H9 (cell line): ENCODE measurements around the gene ZBTB16. TPM values are rescaled to one million over a fixed set of nuclear protein-coding genes. Genes with fewer than 3 reads are reported as not detected.

Experiments used
- DNase-seq: peaks from one replicate; pipeline ENCODE4 v3.0.0-alpha.2; 2017
- H2AFZ ChIP-seq: one replicate; pipeline ENCODE4 v1.6.1; 2013; ENCODE audit warnings: mild to moderate bottlenecking, low read length, control low read depth, moderate library complexity
- H2AK5ac ChIP-seq: 2 replicates; pipeline ENCODE4 v1.6.1; 2013; ENCODE audit warnings: low read length, control low read depth, mixed read lengths; ENCODE audit not compliant: insufficient read length
- H2BK120ac ChIP-seq: one replicate; pipeline ENCODE4 v1.6.1; 2013; ENCODE audit warnings: low read depth, mild to moderate bottlenecking, low read length, control low read depth, inconsistent platforms; ENCODE audit not compliant: poor library complexity, severe bottlenecking
- H2BK12ac ChIP-seq: 2 replicates; pipeline ENCODE4 v1.6.1; 2013; ENCODE audit warnings: low read length, control low read depth, mixed read lengths, low read depth; ENCODE audit not compliant: insufficient read length
- H2BK15ac ChIP-seq: 2 replicates; pipeline ENCODE4 v1.6.1; 2013; ENCODE audit warnings: low read depth, low read length, control low read depth
- H2BK20ac ChIP-seq: one replicate; pipeline ENCODE4 v1.6.1; 2013; ENCODE audit warnings: low read depth, mild to moderate bottlenecking, low read length, control low read depth, inconsistent platforms; ENCODE audit not compliant: poor library complexity, severe bottlenecking
- H2BK5ac ChIP-seq: 2 replicates; pipeline ENCODE4 v1.6.1; 2013; ENCODE audit warnings: low read length, control low read depth, mixed read lengths; ENCODE audit not compliant: insufficient read length
- H3K14ac ChIP-seq: 2 replicates; pipeline ENCODE4 v1.6.1; 2013; ENCODE audit warnings: low read length, control low read depth; ENCODE audit not compliant: insufficient read depth
- H3K18ac ChIP-seq: 2 replicates; pipeline ENCODE4 v1.6.1; 2013; ENCODE audit warnings: low read depth, mild to moderate bottlenecking, mixed read lengths, low read length, control low read depth; ENCODE audit not compliant: insufficient read length
- H3K23ac ChIP-seq: 2 replicates; pipeline ENCODE4 v1.6.1; 2013; ENCODE audit warnings: low read length, control low read depth, mixed read lengths, low read depth; ENCODE audit not compliant: insufficient read length
- H3K23me2 ChIP-seq: 2 replicates; pipeline ENCODE4 v1.6.1; 2013; ENCODE audit warnings: low read depth, mild to moderate bottlenecking, mixed read lengths, low read length, control low read depth; ENCODE audit not compliant: insufficient read length, poor library complexity, severe bottlenecking
- H3K27ac ChIP-seq: 2 replicates; pipeline ENCODE4 v1.5.1; 2013; ENCODE audit warnings: low read length, control low read depth, mixed read lengths, low read depth; ENCODE audit not compliant: insufficient read length
- H3K27me3 ChIP-seq: 2 replicates; pipeline ENCODE4 v1.6.1; 2013; ENCODE audit warnings: low read length, control low read depth, inconsistent platforms; ENCODE audit not compliant: insufficient read depth
- H3K4ac ChIP-seq: 2 replicates; pipeline ENCODE4 v1.6.1; 2013; ENCODE audit warnings: low read depth, mild to moderate bottlenecking, control low read depth, inconsistent platforms, low read length, moderate library complexity
- H3K4me1 ChIP-seq: 2 replicates; pipeline ENCODE4 v1.6.1; 2013; ENCODE audit warnings: low read length, control low read depth, inconsistent platforms; ENCODE audit not compliant: insufficient read depth
- H3K4me2 ChIP-seq: 2 replicates; pipeline ENCODE4 v1.6.1; 2013; ENCODE audit warnings: low read length, control low read depth, mixed read lengths; ENCODE audit not compliant: insufficient read length, insufficient read depth
- H3K56ac ChIP-seq: 2 replicates; pipeline ENCODE4 v1.6.1; 2013; ENCODE audit warnings: low read depth, mild to moderate bottlenecking, mixed read lengths, low read length, control low read depth; ENCODE audit not compliant: insufficient read length
- H3K79me1 ChIP-seq: 2 replicates; pipeline ENCODE4 v1.6.1; 2013; ENCODE audit warnings: low read depth, mild to moderate bottlenecking, moderate library complexity, low read length, control low read depth, inconsistent platforms; ENCODE audit not compliant: insufficient read depth, poor library complexity, severe bottlenecking
- H3K79me2 ChIP-seq: 2 replicates; pipeline ENCODE4 v1.6.1; 2013; ENCODE audit warnings: low read length, control low read depth, inconsistent platforms; ENCODE audit not compliant: insufficient read depth
- H3K9ac ChIP-seq: 2 replicates; pipeline ENCODE4 v1.6.1; 2013; ENCODE audit warnings: low read length, control low read depth, mixed read lengths; ENCODE audit not compliant: insufficient read length; ENCODE audit errors: extremely low read depth
- H3K9me3 ChIP-seq: one replicate; pipeline ENCODE4 v1.6.1; 2013; ENCODE audit warnings: low read depth, low read length, inconsistent platforms; ENCODE audit not compliant: control insufficient read depth
- H3T11ph ChIP-seq: one replicate; pipeline ENCODE4 v1.6.1; 2013; ENCODE audit warnings: mild to moderate bottlenecking, low read length, control low read depth, inconsistent platforms
- H4K20me1 ChIP-seq: one replicate; pipeline ENCODE4 v1.6.1; 2013; ENCODE audit not compliant: control insufficient read depth, insufficient read length, insufficient read depth
- H4K5ac ChIP-seq: 2 replicates; pipeline ENCODE4 v1.6.1; 2013; ENCODE audit warnings: low read depth, mild to moderate bottlenecking, mixed read lengths, low read length, control low read depth; ENCODE audit not compliant: insufficient read length
- H4K8ac ChIP-seq: replicated peaks from 2 replicates; pipeline ENCODE4 v1.6.1; 2013; ENCODE audit warnings: low read length, control low read depth, mixed read lengths, low read depth; ENCODE audit not compliant: insufficient read length
- H4K91ac ChIP-seq: 2 replicates; pipeline ENCODE4 v1.6.1; 2013; ENCODE audit warnings: low read depth, mild to moderate bottlenecking, moderate library complexity, mixed read lengths, low read length, control low read depth; ENCODE audit not compliant: insufficient read length
- H3K27ac Mint-ChIP-seq, 3 experiments: 2 replicates in 2 of 3; 3 replicates in 1 of 3; pipeline ENCODE4 v1.8.0; 2020 to 2021; ENCODE audit warnings: mixed read lengths in 3 of 3, mild to moderate bottlenecking in 1 of 3, moderate library complexity in 1 of 3
- H3K27me3 Mint-ChIP-seq: 2 replicates; pipeline ENCODE4 v1.8.0; 2021; ENCODE audit warnings: low read depth, mild to moderate bottlenecking, moderate library complexity, mixed read lengths
- H3K36me3 Mint-ChIP-seq, 3 experiments: 2 replicates in 2 of 3; 3 replicates in 1 of 3; pipeline ENCODE4 v1.8.0; 2020 to 2021; ENCODE audit warnings: low read depth in 3 of 3, mixed read lengths in 3 of 3; ENCODE audit not compliant: insufficient read depth in 1 of 3
- H3K4me1 Mint-ChIP-seq, 2 experiments: 2 replicates each; pipeline ENCODE4 v1.8.0; 2020; ENCODE audit warnings: mixed read lengths in 2 of 2
- H3K4me3 Mint-ChIP-seq, 2 experiments: 2 replicates in 1 of 2; 3 replicates in 1 of 2; pipeline ENCODE4 v1.8.0; 2020 to 2021; ENCODE audit warnings: mild to moderate bottlenecking in 2 of 2, mixed read lengths in 2 of 2, moderate library complexity in 1 of 2
- H3K9me3 Mint-ChIP-seq, 2 experiments: 2 replicates in 1 of 2; 3 replicates in 1 of 2; pipeline ENCODE4 v1.8.0; 2020; ENCODE audit warnings: mild to moderate bottlenecking in 2 of 2, mixed read lengths in 2 of 2, moderate library complexity in 1 of 2
- CTCF ChIP-seq: fragments of 200-600 bp; sonication (generic); conservative IDR thresholded peaks from 3 replicates; pipeline ENCODE4 v1.8.0; 2021; ENCODE audit warnings: antibody characterized with exemption, mild to moderate bottlenecking
- WGBS: extraction: QIAGEN DNeasy Blood & Tissue Kit; methylation state at CpG from one replicate; pipeline ENCODE4 v1.1.7; 2013; ENCODE audit warnings: missing lambda C conversion rate, low lambda C conversion rate, mixed read lengths; ENCODE audit not compliant: insufficient read length; ENCODE audit errors: extremely low coverage; 5-methylcytosine and 5-hydroxymethylcytosine counted together
- total RNA-seq: library from RNA; stranded (reverse); gene quantifications from 2 replicates; pipeline ENCODE4 v1.2.1, GENCODE V29; 2021

The ZBTB16 gene
- total RNA-seq, 1 experiment from 2014 or later: not detected

GRCh38 chr11:114191893-114192292, 132.4 kb downstream of the ZBTB16 start:
- TF ChIP-seq CTCF: no peak
- H2AFZ ChIP-seq: no peak overlapping the region
- no peak overlapping the region for H3K14ac ChIP-seq
- no peak overlapping the region for H3K18ac ChIP-seq
- Mint-ChIP-seq H3K27ac (no peak overlapping the region), H3K36me3 (0 out of 7 replicates have a peak, but pooled peaks cover 0 to 3% (median 0%) of the 10 kb centered on the region in 3 experiments), H3K4me3 (no peak overlapping the region), H3K9me3 (peaks cover 9 to 13% of the 10 kb centered on the region in 2 experiments), H3K4me1 (peaks cover 14 to 15% of the 10 kb centered on the region in 2 experiments), H3K27me3 (peaks cover 14% of the 10 kb centered on the region)
- no peak overlapping the region for H2AK5ac ChIP-seq
- no peak overlapping the region for H3K23ac ChIP-seq
- H4K5ac ChIP-seq: no peak overlapping the region
- no peaks in the 10 kb centered on the region for H3K79me2 ChIP-seq
- H2BK15ac ChIP-seq: no peak overlapping the region
- H3K4me2 ChIP-seq: no peak overlapping the region
- H2BK120ac ChIP-seq: no peak overlapping the region
- H3T11ph ChIP-seq: no peak overlapping the region
- no CpG with 5 or more reads among the region's 2 CpGs for WGBS
- H3K27me3 ChIP-seq: no peaks in the 10 kb centered on the region
- H3K23me2 ChIP-seq: no peaks in the 10 kb centered on the region
- H3K4ac ChIP-seq: no peak overlapping the region
- no peak for DNase-seq
- H3K9ac ChIP-seq: no peak overlapping the region
- no peak overlapping the region for H2BK12ac ChIP-seq
- H2BK5ac ChIP-seq: no peak overlapping the region
- no peak overlapping the region for H3K27ac ChIP-seq
- H4K91ac ChIP-seq: no peak overlapping the region
- no peaks in the 10 kb centered on the region for H4K20me1 ChIP-seq
- no peaks in the 10 kb centered on the region for H3K9me3 ChIP-seq
- H3K56ac ChIP-seq: no peak overlapping the region
- H4K8ac ChIP-seq: no peak overlapping the region
- no peak overlapping the region for H2BK20ac ChIP-seq
- H3K4me1 ChIP-seq: peaks cover 5% of the 10 kb centered on the region
- no peaks in the 10 kb centered on the region for H3K79me1 ChIP-seq
